Left lung (tissue), 10 donors: ENCODE data around the gene FOXO1. TPM values are rescaled to one million over a fixed set of nuclear protein-coding genes. Genes with fewer than 3 reads are reported as not detected.

Experiments
- ATAC-seq: fragments of 200-7000 bp; cut with Tn5 transposase; one replicate; pipeline ENCODE4 v1.9.1; 2020; ENCODE audit warnings: moderate library complexity
- DNase-seq, 4 donors: peaks; one replicate each; pipeline ENCODE4 v3.0.0-alpha.2; 2013 to 2020
- H3K27ac ChIP-seq, 2 donors: fragments of 200-600 bp; sonication (generic) in 1 of 2; one replicate each; pipeline versions ENCODE4 v1.5.0 to v1.8.0; 2020 to 2021
- H3K27me3 ChIP-seq, 2 donors: fragments of 200-600 bp; sonication (generic) in 1 of 2; one replicate each; pipeline versions ENCODE4 v1.5.0 to v1.8.0; 2020 to 2021
- H3K36me3 ChIP-seq, 2 donors: fragments of 200-600 bp; sonication (generic) in 1 of 2; one replicate each; pipeline versions ENCODE4 v1.5.0 to v1.8.0; 2020 to 2021
- H3K4me1 ChIP-seq, 2 donors: fragments of 200-600 bp; one replicate each; pipeline ENCODE4 v1.8.0; 2021
- H3K4me3 ChIP-seq, 2 donors: fragments of 200-600 bp; sonication (generic) in 1 of 2; one replicate each; pipeline versions ENCODE4 v1.5.0 to v1.8.0; 2020 to 2021; ENCODE audit warnings: mild to moderate bottlenecking in 1 of 2
- H3K9me3 ChIP-seq, 2 donors: fragments of 200-600 bp; sonication (generic) in 1 of 2; one replicate each; pipeline versions ENCODE4 v1.5.0 to v1.8.0; 2020 to 2021
- CTCF ChIP-seq, 2 donors: fragments of 200-600 bp; sonication (generic) in 1 of 2; IDR thresholded peaks; one replicate each; pipeline versions ENCODE4 v1.5.0 to v1.8.0; 2021; ENCODE audit warnings: antibody characterized with exemption in 2 of 2
- intact Hi-C, 2 donors: fragments of 100-400 bp; cut with DNase I; formaldehyde crosslinking; loops; one replicate each; pipeline versions ENCODE4 v1.11.2 to v1.14.2; 2022
- polyA plus RNA-seq, 6 donors: library from polyadenylated mRNA; unstranded; fragments of 120-200 nt; gene quantifications; one replicate each; pipeline ENCODE4 v1.2.1, GENCODE V29; 2013; ENCODE audit not compliant: insufficient read length in 6 of 6
- total RNA-seq, 2 donors: library from RNA; stranded (reverse); fragmentation: NEBNext Ultra II Directional; extraction: Animal tissue kit (Norgen Biotek cat#: 25700); gene quantifications; one replicate each; pipeline ENCODE4 v1.2.1, GENCODE V29; 2021
- donor health status: DM: no; HTN: yes; CAD: no.
- donor health status: DM: no; HTN: no; CAD: no.

Gene FOXO1
- total and polyA plus RNA-seq, 8 donors, result 12.1 to 24.0 (median 13.8) TPM

DNA sequence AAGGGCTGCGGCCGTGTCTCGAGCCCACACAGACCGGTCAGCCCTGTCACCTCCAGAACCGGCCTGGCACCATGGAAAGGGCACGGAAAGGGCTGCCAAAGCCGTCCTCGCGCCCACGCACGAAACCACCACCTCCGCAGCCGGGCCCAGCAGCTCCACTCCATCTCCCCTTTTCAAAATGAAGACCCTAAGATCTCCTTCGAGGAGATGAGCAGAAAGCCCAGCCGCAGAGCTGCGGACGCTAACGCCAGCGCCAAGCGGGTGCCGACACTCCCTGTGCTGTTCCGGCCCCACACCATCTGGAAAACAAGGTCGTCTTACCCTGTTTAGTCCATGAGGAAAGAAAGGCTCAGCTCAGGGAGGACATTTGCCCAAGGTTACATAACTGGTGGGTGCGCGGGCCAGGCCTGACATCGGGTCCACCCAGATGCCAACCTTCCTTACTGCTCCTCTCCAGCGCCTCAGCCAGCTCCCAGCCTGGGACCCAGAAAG lies 131.1 kb downstream of the FOXO1 start:
- intact Hi-C loops, result no loop called here
- Histone ChIP-seq H3K9me3 (no peaks in the 10 kb centered on the region), H3K36me3 (no peaks in the 10 kb centered on the region), H3K27ac (no peak overlapping the region), H3K4me3 (no peak overlapping the region), H3K4me1 (peaks cover 3 to 8% of the 10 kb centered on the region in 2 donors), H3K27me3 (no peaks in the 10 kb centered on the region)
- ATAC-seq (no peak), DNase-seq (no peak)
- TF ChIP-seq CTCF (IDR thresholded peaks at IDR 0.05), result no peak

- ATAC-seq (no peak), DNase-seq (no peak)
- no peak overlapping the region for H3K27ac ChIP-seq
- intact Hi-C loops, result no loop called here
- no peaks in the 10 kb centered on the region for H3K36me3 ChIP-seq
- no peaks in the 10 kb centered on the region for H3K4me1 ChIP-seq
- no peak for TF ChIP-seq CTCF (IDR thresholded peaks at IDR 0.05)
- no peak overlapping the region for H3K4me3 ChIP-seq
- H3K27me3 ChIP-seq, result no peaks in the 10 kb centered on the region
- no peaks in the 10 kb centered on the region for H3K9me3 ChIP-seq
Observed at GRCh38 chr13:40534456-40534855, 132.0 kb downstream of the FOXO1 start.

DNA sequence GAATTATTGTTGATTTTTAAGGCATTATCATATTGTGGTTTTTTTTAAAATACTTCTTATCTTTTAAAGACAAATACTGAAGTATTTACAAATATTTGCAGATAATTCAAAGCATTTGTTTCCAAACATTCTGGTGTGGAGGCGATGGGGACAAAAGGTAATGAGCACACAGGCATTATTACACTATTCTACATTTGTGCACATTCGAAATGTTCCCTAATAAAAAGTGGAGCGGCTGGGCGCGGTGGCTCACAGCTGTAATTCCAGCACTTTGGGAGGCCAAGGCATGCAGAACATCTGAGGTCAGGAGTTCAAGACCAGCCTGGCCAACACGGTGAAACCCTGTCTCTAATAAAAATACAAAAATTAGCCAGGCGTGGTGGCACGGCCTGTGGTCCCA lies 133.4 kb downstream of the FOXO1 start:
- ATAC-seq (no peak), DNase-seq (no peak)
- Histone ChIP-seq H3K9me3 (peaks cover 0 to 4% of the 10 kb centered on the region in 2 donors), H3K4me3 (no peak overlapping the region), H3K27me3 (no peaks in the 10 kb centered on the region), H3K4me1 (no peaks in the 10 kb centered on the region), H3K36me3 (no peaks in the 10 kb centered on the region), H3K27ac (no peak overlapping the region)
- no peak for TF ChIP-seq CTCF (IDR thresholded peaks at IDR 0.05)
- intact Hi-C loops, result no loop called here

- Histone ChIP-seq H3K27ac (no peak overlapping the region), H3K27me3 (no peaks in the 10 kb centered on the region), H3K4me3 (no peak overlapping the region), H3K9me3 (peaks cover 0 to 13% of the 10 kb centered on the region in 2 donors), H3K4me1 (no peaks in the 10 kb centered on the region), H3K36me3 (no peaks in the 10 kb centered on the region)
- intact Hi-C loops, result no loop called here
- DNase-seq (no peak), ATAC-seq (no peak)
- TF ChIP-seq CTCF (IDR thresholded peaks at IDR 0.05), result no peak
Observed at GRCh38 chr13:40530961-40531360, 135.5 kb downstream of the FOXO1 start.

- TF ChIP-seq CTCF (IDR thresholded peaks at IDR 0.05), result no peak
Observed at GRCh38 chr13:40528881-40529280, 137.6 kb downstream of the FOXO1 start.

More at GRCh38 chr13:40528881-40529280, 137.6 kb downstream of the FOXO1 start:
- Histone ChIP-seq H3K36me3 (no peaks in the 10 kb centered on the region), H3K4me3 (no peak overlapping the region), H3K9me3 (peaks cover 0 to 13% of the 10 kb centered on the region in 2 donors), H3K27ac (no peak overlapping the region), H3K4me1 (no peaks in the 10 kb centered on the region), H3K27me3 (no peaks in the 10 kb centered on the region)
- ATAC-seq (no peak), DNase-seq (no peak)
- intact Hi-C loops, result no loop called here
